Mesenchymal stem cell (in vitro differentiated cells and primary cell): ENCODE measurements around the gene MLKL.

ENCODE experiments used
- DNase-seq: peaks from one replicate; pipeline ENCODE4 v3.0.0-alpha.2; 2013
- H2AFZ ChIP-seq: one replicate; pipeline ENCODE4 v1.6.1; 2013; ENCODE audit warnings: low read depth, mild to moderate bottlenecking, control low read depth, inconsistent platforms, low read length, moderate library complexity
- H2AK5ac ChIP-seq: 2 replicates; pipeline ENCODE4 v1.6.1; 2013; ENCODE audit warnings: low read length, moderate library complexity, mild to moderate bottlenecking, inconsistent platforms; ENCODE audit not compliant: severe bottlenecking
- H2BK120ac ChIP-seq: one replicate; pipeline ENCODE4 v1.6.1; 2013; ENCODE audit warnings: low read depth, mild to moderate bottlenecking, inconsistent platforms, low read length, moderate library complexity
- H2BK12ac ChIP-seq, 2 experiments: one replicate each; pipeline ENCODE4 v1.6.1; 2013; ENCODE audit warnings: inconsistent platforms in 2 of 2, low read length in 2 of 2, mild to moderate bottlenecking in 2 of 2, moderate library complexity in 2 of 2, control low read depth in 1 of 2
- H2BK15ac ChIP-seq: one replicate; pipeline ENCODE4 v1.6.1; 2013; ENCODE audit warnings: mild to moderate bottlenecking, low read depth, inconsistent platforms; ENCODE audit not compliant: poor library complexity, severe bottlenecking
- H2BK5ac ChIP-seq: 2 replicates; pipeline ENCODE4 v1.6.1; 2013; ENCODE audit warnings: low read depth, mild to moderate bottlenecking, low read length, control low read depth, inconsistent platforms; ENCODE audit not compliant: poor library complexity, severe bottlenecking
- H3K14ac ChIP-seq, 2 experiments: one replicate each; pipeline ENCODE4 v1.6.1; 2013; ENCODE audit warnings: inconsistent platforms in 2 of 2, low read length in 2 of 2, control low read depth in 1 of 2, mild to moderate bottlenecking in 1 of 2, moderate library complexity in 1 of 2
- H3K18ac ChIP-seq, 2 experiments: one replicate each; pipeline ENCODE4 v1.6.1; 2013; ENCODE audit warnings: inconsistent platforms in 2 of 2, low read length in 2 of 2, control low read depth in 1 of 2, low read depth in 1 of 2, mild to moderate bottlenecking in 1 of 2
- H3K23ac ChIP-seq, 2 experiments: one replicate each; pipeline ENCODE4 v1.6.1; 2013; ENCODE audit warnings: inconsistent platforms in 2 of 2, low read length in 2 of 2, mild to moderate bottlenecking in 2 of 2, moderate library complexity in 2 of 2, control low read depth in 1 of 2
- H3K27ac ChIP-seq: 2 replicates; pipeline ENCODE4 v1.5.1; 2013; ENCODE audit warnings: mild to moderate bottlenecking, moderate library complexity, low read length, control low read depth, inconsistent platforms; ENCODE audit not compliant: poor library complexity, severe bottlenecking
- H3K27me3 ChIP-seq, 2 experiments: 2 replicates each; pipeline versions ENCODE4 v1.6.1 to v1.7.0; 2013; ENCODE audit warnings: low read length in 2 of 2, mild to moderate bottlenecking in 2 of 2, moderate library complexity in 2 of 2, control low read depth in 1 of 2, inconsistent platforms in 1 of 2; ENCODE audit not compliant: control insufficient read depth in 1 of 2, insufficient read depth in 1 of 2
- H3K36me3 ChIP-seq, 2 experiments: 2 replicates each; pipeline versions ENCODE4 v1.6.1 to v1.7.0; 2013; ENCODE audit warnings: low read length in 2 of 2, control low read depth in 1 of 2, inconsistent platforms in 1 of 2, low read depth in 1 of 2, mild to moderate bottlenecking in 1 of 2; ENCODE audit not compliant: insufficient read depth in 2 of 2, control insufficient read depth in 1 of 2
- H3K4ac ChIP-seq, 2 experiments: one replicate each; pipeline ENCODE4 v1.6.1; 2013; ENCODE audit warnings: inconsistent platforms in 2 of 2, low read length in 2 of 2, mild to moderate bottlenecking in 2 of 2, moderate library complexity in 2 of 2, control low read depth in 1 of 2, low read depth in 1 of 2
- H3K4me1 ChIP-seq: 2 replicates; pipeline ENCODE4 v1.6.1; 2013; ENCODE audit warnings: low read depth, low read length, control low read depth; ENCODE audit not compliant: control insufficient read depth, insufficient read depth
- H3K4me2 ChIP-seq: 2 replicates; pipeline ENCODE4 v1.6.1; 2013; ENCODE audit warnings: low read length, mild to moderate bottlenecking, inconsistent platforms; ENCODE audit not compliant: poor library complexity, severe bottlenecking
- H3K4me3 ChIP-seq, 2 experiments: 2 replicates each; pipeline versions ENCODE4 v1.5.1 to v1.7.0; 2013; ENCODE audit warnings: low read length in 2 of 2, mild to moderate bottlenecking in 2 of 2, control low read depth in 1 of 2, low read depth in 1 of 2; ENCODE audit not compliant: insufficient read depth in 1 of 2
- H3K79me1 ChIP-seq: replicated peaks from 2 replicates; pipeline ENCODE4 v1.6.1; 2013; ENCODE audit warnings: mild to moderate bottlenecking, control low read depth, low read length, inconsistent platforms; ENCODE audit not compliant: poor library complexity, severe bottlenecking
- H3K9ac ChIP-seq: 2 replicates; pipeline ENCODE4 v1.7.0; 2013; ENCODE audit warnings: mild to moderate bottlenecking, low read length, moderate library complexity
- H3K9me3 ChIP-seq: 2 replicates; pipeline ENCODE4 v1.7.0; 2013; ENCODE audit warnings: mild to moderate bottlenecking, low read length; ENCODE audit not compliant: control insufficient read depth
- H4K8ac ChIP-seq: one replicate; pipeline ENCODE4 v1.6.1; 2013; ENCODE audit warnings: inconsistent platforms, mild to moderate bottlenecking, low read length, moderate library complexity
- H4K91ac ChIP-seq: one replicate; pipeline ENCODE4 v1.6.1; 2013; ENCODE audit warnings: mild to moderate bottlenecking, low read length, inconsistent platforms
- WGBS: methylation state at CpG from one replicate; pipeline ENCODE4 v1.1.7; 2013; ENCODE audit warnings: mixed read lengths; 5-methylcytosine and 5-hydroxymethylcytosine counted together

Gene MLKL

GRCh38 chr16:74700116-74700437, 585 bp downstream of the MLKL start:
- Histone ChIP-seq H3K9ac (peak overlapping the region; percentile 87), H3K4me1 (peaks cover 3% of the 10 kb centered on the region), H2BK15ac (peak overlapping the region; percentile 77), H3K23ac (no peak overlapping the region), H3K14ac (no peak overlapping the region), H2AFZ (peak overlapping the region; percentile 59), H2BK5ac (no peak overlapping the region), H2AK5ac (no peak overlapping the region), H3K79me1 (no peaks in the 10 kb centered on the region), H3K36me3 (peaks cover 0 to 5% of the 10 kb centered on the region in 2 experiments), H4K91ac (peak overlapping the region; percentile 99), H3K9me3 (no peaks in the 10 kb centered on the region), H3K27me3 (no peaks in the 10 kb centered on the region), H3K4me2 (no peak overlapping the region), H2BK120ac (no peak overlapping the region), H3K27ac (no peak overlapping the region), H2BK12ac (no peak overlapping the region), H3K4ac (peak overlapping the region; percentile 52 to 96), H3K18ac (peak overlapping the region; percentile 69 to 98), H3K4me3 (peak overlapping the region; percentile 28 to 99), H4K8ac (peak overlapping the region; percentile 98)
- DNase-seq = peak; percentile 46
- WGBS = 45% methylated on average over 16 of the region's 16 CpGs

- H3K9ac ChIP-seq = peak overlapping the region; percentile 87
- H3K27ac ChIP-seq = no peak overlapping the region
These were observed 996 bp downstream of the MLKL start for GRCh38 chr16:74699666-74700065.

GRCh38 chr16:74698222-74698621, 2.4 kb downstream of the MLKL start:
- H2AK5ac ChIP-seq = no peak overlapping the region
- no peak overlapping the region for H3K18ac ChIP-seq
- DNase-seq = peak; percentile 38
- H3K9ac ChIP-seq = no peak overlapping the region
- 84% methylated on average over 4 of the region's 4 CpGs for WGBS
- H3K9me3 ChIP-seq = no peaks in the 10 kb centered on the region
- no peak overlapping the region for H4K8ac ChIP-seq
- H3K4me1 ChIP-seq = peaks cover 3% of the 10 kb centered on the region
- H3K36me3 ChIP-seq = peaks cover 0 to 16% of the 10 kb centered on the region in 2 experiments
- H4K91ac ChIP-seq = no peak overlapping the region
- H2BK5ac ChIP-seq = no peak overlapping the region
- peak overlapping the region in 1 of 2 experiments; percentile 22 for H3K4me3 ChIP-seq
- H3K23ac ChIP-seq = no peak overlapping the region
- H3K4ac ChIP-seq = no peak overlapping the region
- no peak overlapping the region for H3K14ac ChIP-seq
- no peaks in the 10 kb centered on the region for H3K79me1 ChIP-seq
- H3K4me2 ChIP-seq = no peak overlapping the region
- no peak overlapping the region for H2AFZ ChIP-seq
- no peak overlapping the region for H2BK120ac ChIP-seq
- H2BK15ac ChIP-seq = no peak overlapping the region
- H3K27me3 ChIP-seq = no peaks in the 10 kb centered on the region
- no peak overlapping the region for H2BK12ac ChIP-seq
- no peak overlapping the region for H3K27ac ChIP-seq

More at GRCh38 chr16:74699666-74700065, 996 bp downstream of the MLKL start:
- no peak overlapping the region for H4K8ac ChIP-seq
- H2BK120ac ChIP-seq = no peak overlapping the region
- peaks cover 0 to 7% of the 10 kb centered on the region in 2 experiments for H3K36me3 ChIP-seq
- no peak overlapping the region for H3K18ac ChIP-seq
- H3K4me3 ChIP-seq = peak overlapping the region in 1 of 2 experiments; percentile 99
- no peak overlapping the region for H2AK5ac ChIP-seq
- H4K91ac ChIP-seq = no peak overlapping the region
- H3K79me1 ChIP-seq = no peaks in the 10 kb centered on the region
- H3K9me3 ChIP-seq = no peaks in the 10 kb centered on the region
- no peak overlapping the region for H3K14ac ChIP-seq
- no peak overlapping the region for H2BK12ac ChIP-seq
- no peak overlapping the region for H3K4me2 ChIP-seq
- 82% methylated on average over 2 of the region's 4 CpGs for WGBS
- peaks cover 3% of the 10 kb centered on the region for H3K4me1 ChIP-seq
- H2BK15ac ChIP-seq = no peak overlapping the region
- no peak for DNase-seq
- H3K4ac ChIP-seq = no peak overlapping the region
- no peaks in the 10 kb centered on the region for H3K27me3 ChIP-seq
- no peak overlapping the region for H2BK5ac ChIP-seq
- H3K23ac ChIP-seq = no peak overlapping the region
- no peak overlapping the region for H2AFZ ChIP-seq

GRCh38 chr16:74695450-74696422, 4.9 kb downstream of the MLKL start:
- Histone ChIP-seq H3K14ac (no peak overlapping the region), H3K4me1 (peaks cover 3% of the 10 kb centered on the region), H3K9me3 (no peaks in the 10 kb centered on the region), H2BK12ac (no peak overlapping the region), H2BK120ac (no peak overlapping the region), H3K27ac (no peak overlapping the region), H3K4me3 (peak overlapping the region in 1 of 2 experiments; percentile 83), H3K23ac (no peak overlapping the region), H3K36me3 (peaks cover 0 to 37% of the 10 kb centered on the region in 2 experiments), H2BK15ac (no peak overlapping the region), H4K8ac (peak overlapping the region; percentile 85), H3K27me3 (no peaks in the 10 kb centered on the region), H2AFZ (no peak overlapping the region), H2AK5ac (no peak overlapping the region), H3K9ac (peak overlapping the region; percentile 78), H3K4me2 (peak overlapping the region; percentile 57), H3K18ac (peak overlapping the region in 1 of 2 experiments; percentile 28), H4K91ac (no peak overlapping the region), H3K4ac (no peak overlapping the region), H2BK5ac (no peak overlapping the region), H3K79me1 (no peaks in the 10 kb centered on the region)
- WGBS = 64% methylated on average over 18 of the region's 19 CpGs
- peak; percentile 89 for DNase-seq
